Thoracic aorta (tissue), 2 donors: Measurements from ENCODE around the gene TMEM235. TPM values are rescaled to one million over a fixed set of nuclear protein-coding genes. Genes with fewer than 3 reads are reported as not detected.

Experiments
- ATAC-seq: fragments of 150-250 bp; one replicate; pipeline ENCODE4 v1.8.0; 2017; ENCODE audit warnings: low read depth; ENCODE audit not compliant: insufficient number of reproducible peaks, low FRiP score
- DNase-seq: peaks from one replicate; pipeline ENCODE4 v3.0.0-alpha.2; 2020; ENCODE audit warnings: low spot score
- H3K27ac ChIP-seq, 2 donors: fragments of 200-600 bp; sonication (generic); 1 replicate in 1 of 2; 2 replicates in 1 of 2; pipeline ENCODE4 v1.5.1; 2016; ENCODE audit warnings: mild to moderate bottlenecking in 2 of 2, moderate library complexity in 2 of 2
- H3K27me3 ChIP-seq: fragments of 200-600 bp; sonication (generic); replicated peaks from 2 replicates; pipeline ENCODE4 v1.6.0; 2016; ENCODE audit warnings: mild to moderate bottlenecking; ENCODE audit not compliant: insufficient read depth
- H3K36me3 ChIP-seq: fragments of 200-600 bp; sonication (generic); one replicate; pipeline ENCODE4 v1.5.1; 2016
- H3K4me1 ChIP-seq, 2 donors: fragments of 200-600 bp; sonication (generic); 1 replicate in 1 of 2; 2 replicates in 1 of 2; pipeline versions ENCODE4 v1.5.1 to v1.6.0; 2016; ENCODE audit warnings: low read depth in 2 of 2, mild to moderate bottlenecking in 1 of 2; ENCODE audit not compliant: control insufficient read depth in 1 of 2
- H3K4me3 ChIP-seq: fragments of 200-600 bp; sonication (generic); 2 replicates; pipeline ENCODE4 v1.5.1; 2016; ENCODE audit warnings: mild to moderate bottlenecking
- H3K9me3 ChIP-seq: fragments of 200-600 bp; sonication (generic); 2 replicates; pipeline ENCODE4 v1.5.1; 2016
- total RNA-seq, 2 donors: library from RNA; depleted of rRNA; stranded (reverse); fragments of >200 nt; gene quantifications; one replicate each; pipeline versions ENCODE4 v1.1.0 to v1.2.3, GENCODE V29; 2016
- TF ChIP-seq, protein P1 (sequence below): fragments of 200-600 bp; sonication (generic); IDR thresholded peaks from one replicate; pipeline ENCODE4 v1.5.1; 2019; ENCODE audit warnings: antibody characterized with exemption

The TMEM235 gene
- total RNA-seq, 2 donors from 2014 or later = not detected

DNA sequence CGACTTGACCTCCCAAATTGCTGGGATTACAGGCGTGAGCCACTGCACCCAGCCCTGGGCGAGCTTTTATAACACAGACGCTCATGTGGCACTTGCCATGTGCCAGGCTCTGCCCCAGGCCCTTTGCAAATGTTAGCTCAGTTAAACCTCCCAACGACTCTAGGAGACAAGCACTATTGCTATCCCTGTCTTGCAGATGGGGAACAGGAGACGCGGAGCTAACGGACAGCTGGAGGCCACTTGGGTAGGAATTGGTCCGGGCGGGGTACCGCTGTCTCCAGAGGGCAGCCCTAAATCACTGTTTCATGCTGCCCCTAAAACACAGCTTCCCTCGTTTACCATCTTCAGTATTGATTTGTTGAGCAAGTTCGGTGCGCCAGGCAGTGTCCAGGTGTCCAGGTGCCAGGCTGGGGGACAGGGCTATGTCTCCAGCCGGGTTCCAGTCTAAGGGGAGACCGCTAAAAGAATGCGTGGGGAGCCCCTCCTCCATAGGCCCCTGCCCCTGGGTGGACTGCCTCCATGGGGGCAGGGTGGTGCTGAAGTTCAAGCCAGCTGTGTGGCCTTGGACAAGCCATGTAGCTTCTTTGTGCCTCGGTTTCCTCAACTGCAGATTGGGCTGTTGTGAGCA is 23.7 kb downstream of the TMEM235 start:
- TF ChIP-seq, protein P1, sequence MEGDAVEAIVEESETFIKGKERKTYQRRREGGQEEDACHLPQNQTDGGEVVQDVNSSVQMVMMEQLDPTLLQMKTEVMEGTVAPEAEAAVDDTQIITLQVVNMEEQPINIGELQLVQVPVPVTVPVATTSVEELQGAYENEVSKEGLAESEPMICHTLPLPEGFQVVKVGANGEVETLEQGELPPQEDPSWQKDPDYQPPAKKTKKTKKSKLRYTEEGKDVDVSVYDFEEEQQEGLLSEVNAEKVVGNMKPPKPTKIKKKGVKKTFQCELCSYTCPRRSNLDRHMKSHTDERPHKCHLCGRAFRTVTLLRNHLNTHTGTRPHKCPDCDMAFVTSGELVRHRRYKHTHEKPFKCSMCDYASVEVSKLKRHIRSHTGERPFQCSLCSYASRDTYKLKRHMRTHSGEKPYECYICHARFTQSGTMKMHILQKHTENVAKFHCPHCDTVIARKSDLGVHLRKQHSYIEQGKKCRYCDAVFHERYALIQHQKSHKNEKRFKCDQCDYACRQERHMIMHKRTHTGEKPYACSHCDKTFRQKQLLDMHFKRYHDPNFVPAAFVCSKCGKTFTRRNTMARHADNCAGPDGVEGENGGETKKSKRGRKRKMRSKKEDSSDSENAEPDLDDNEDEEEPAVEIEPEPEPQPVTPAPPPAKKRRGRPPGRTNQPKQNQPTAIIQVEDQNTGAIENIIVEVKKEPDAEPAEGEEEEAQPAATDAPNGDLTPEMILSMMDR = no peak
- no peaks in the 10 kb centered on the region for H3K9me3 ChIP-seq
- no peaks in the 10 kb centered on the region for H3K27me3 ChIP-seq
- ATAC-seq (no peak), DNase-seq (no peak)
- no peak overlapping the region for H3K27ac ChIP-seq
- H3K4me3 ChIP-seq = no peak overlapping the region
- H3K36me3 ChIP-seq = no peaks in the 10 kb centered on the region
- peaks cover 0 to 12% of the 10 kb centered on the region in 2 donors for H3K4me1 ChIP-seq

DNA sequence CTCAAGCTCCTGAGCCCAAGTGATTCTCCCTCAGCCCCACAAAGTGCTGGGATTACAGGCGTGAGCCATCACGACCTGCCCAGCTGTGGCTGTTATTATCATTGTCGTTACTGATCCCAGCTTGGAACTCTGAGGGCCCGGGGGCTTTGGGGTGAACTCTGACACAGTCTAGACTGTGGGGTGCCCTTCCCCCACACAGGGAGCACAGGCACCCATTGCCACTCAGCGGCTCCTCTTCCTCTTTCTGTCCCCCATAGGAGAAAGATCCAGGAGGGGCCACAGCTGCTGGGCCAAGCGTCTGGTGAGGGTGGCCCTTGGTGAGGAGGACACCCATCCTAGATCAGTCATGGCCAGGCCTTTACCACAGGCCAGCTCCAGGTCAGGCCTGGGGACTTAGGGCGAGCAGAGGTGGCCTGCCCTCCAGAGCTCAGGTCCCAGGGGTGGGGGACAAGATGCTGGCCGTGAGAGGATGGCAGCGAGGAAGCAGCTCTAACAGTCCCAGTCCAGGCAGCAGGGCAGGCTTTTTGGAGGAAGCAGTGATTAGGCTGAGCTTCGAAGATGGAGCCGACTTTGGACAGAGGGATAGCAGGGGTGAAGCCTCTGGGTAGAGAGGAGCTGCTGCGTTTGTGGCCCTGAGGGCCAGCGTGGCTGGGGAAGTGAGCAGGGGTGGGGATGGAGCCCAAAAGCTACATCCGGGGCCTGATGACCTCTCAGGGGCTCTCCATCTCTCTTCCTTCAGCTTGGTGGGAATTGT is 24.7 kb downstream of the TMEM235 start:
- H3K4me3 ChIP-seq = no peak overlapping the region
- ATAC-seq (no peak), DNase-seq (no peak)
- H3K27ac ChIP-seq = no peak overlapping the region
- TF ChIP-seq, protein P1 = no peak
- H3K9me3 ChIP-seq = no peaks in the 10 kb centered on the region
- H3K27me3 ChIP-seq = no peaks in the 10 kb centered on the region
- no peaks in the 10 kb centered on the region for H3K36me3 ChIP-seq
- peaks cover 0 to 7% of the 10 kb centered on the region in 2 donors for H3K4me1 ChIP-seq

DNA sequence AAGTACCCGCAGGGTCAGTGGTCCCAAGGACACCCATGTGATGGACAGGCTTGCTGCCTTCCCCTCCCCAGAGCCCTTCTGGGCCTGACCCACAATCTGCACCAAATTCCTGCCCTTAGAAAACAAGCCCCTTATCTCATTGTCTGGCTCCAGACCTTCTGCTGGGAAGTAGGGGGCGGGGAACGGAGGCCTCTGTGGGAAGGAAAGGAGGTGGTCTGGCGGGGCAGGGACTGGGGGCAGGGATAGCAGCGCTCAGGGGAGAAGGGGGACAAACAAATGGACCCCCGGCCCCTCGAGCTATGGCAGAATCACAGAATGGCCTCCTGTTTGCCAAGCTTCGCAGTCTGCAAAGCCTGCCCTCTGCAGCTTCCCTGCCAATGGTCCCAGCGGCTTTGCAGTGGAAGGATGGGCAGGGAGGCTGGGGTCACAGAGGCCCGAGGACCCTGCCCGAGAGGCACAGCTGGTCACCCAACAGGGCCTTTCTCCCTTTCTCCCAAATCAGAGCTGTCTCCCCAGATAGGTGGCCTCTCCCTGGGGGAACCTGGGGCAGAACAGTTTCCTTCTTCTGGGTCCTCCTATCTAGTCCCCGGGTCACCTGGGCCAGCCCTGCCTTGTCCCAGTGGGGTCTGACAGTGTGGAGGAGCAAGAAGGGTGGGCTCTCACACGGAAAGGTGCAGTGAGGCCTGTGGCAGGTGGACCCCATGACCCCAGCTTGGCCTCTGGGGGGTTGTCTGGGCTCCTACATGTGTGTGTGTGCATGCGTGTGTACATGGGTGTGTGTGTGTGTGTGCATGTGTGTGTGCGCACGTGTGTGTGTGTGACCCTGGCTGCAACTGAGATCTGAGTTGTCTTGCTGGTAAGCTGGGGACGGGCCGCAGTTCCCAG is 25.5 kb downstream of the TMEM235 start:
- Histone ChIP-seq H3K4me3 (no peak overlapping the region), H3K9me3 (no peaks in the 10 kb centered on the region), H3K36me3 (no peaks in the 10 kb centered on the region), H3K27ac (no peak overlapping the region), H3K27me3 (no peaks in the 10 kb centered on the region), H3K4me1 (peaks cover 0 to 6% of the 10 kb centered on the region in 2 donors)
- DNase-seq (no peak), ATAC-seq (no peak)
- TF ChIP-seq, protein P1 = no peak

DNA sequence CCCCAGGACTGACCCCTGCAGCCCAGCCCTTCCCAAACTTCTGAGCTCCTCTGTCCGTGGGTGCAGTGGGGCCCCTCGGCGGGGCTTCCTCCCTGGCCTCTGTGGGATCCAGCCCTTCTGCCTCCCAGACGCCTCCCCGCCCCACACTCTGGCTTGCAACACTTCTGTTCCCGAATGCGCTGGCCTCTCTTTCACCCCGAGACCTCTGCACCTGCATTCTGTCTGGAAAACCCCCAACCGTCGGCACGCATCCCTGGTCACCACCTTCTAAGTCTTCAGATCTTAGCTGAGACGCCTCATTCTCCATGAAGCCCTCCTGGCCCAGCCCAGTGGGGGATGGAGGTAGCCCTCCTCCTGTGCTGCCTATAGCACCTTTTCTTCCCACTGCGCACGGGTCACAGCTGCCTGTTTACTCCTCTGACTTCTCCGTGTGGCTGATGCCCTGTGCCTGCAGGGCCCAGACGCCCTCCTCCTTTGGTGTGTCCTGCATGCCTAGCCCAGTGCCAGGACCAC is 26.4 kb downstream of the TMEM235 start:
- TF ChIP-seq, protein P1 = no peak
- H3K27ac ChIP-seq = no peak overlapping the region
- H3K4me1 ChIP-seq = peaks cover 0 to 6% of the 10 kb centered on the region in 2 donors
- no peak for ATAC-seq
- no peak overlapping the region for H3K4me3 ChIP-seq
- no peaks in the 10 kb centered on the region for H3K36me3 ChIP-seq
- H3K27me3 ChIP-seq = no peaks in the 10 kb centered on the region
- H3K9me3 ChIP-seq = no peaks in the 10 kb centered on the region
- no peak for DNase-seq
